H1 (cell line): ENCODE data around the gene HPN. TPM values are rescaled to one million over a fixed set of nuclear protein-coding genes. Genes with fewer than 3 reads are reported as not detected.

Experiments
- CTCF ChIA-PET: fragments of 300-600 bp; sonication (Branson Sonifier 250); formaldehyde crosslinking; loops from one replicate; lab custom pipeline; 2021; ENCODE audit not compliant: partially characterized antibody; lab: Charles Lee
- POLR2A ChIA-PET: fragments of 300-600 bp; sonication (Branson Sonifier 250); formaldehyde crosslinking; loops from one replicate; lab custom pipeline; 2021; ENCODE audit warnings: inconsistent platforms; ENCODE audit not compliant: partially characterized antibody; lab: Charles Lee
- DNase-seq, 2 experiments: peaks; one replicate each; pipeline versions ENCODE4 v3.0.0 to v3.0.0-alpha.2; 2010 to 2022; ENCODE audit warnings: low spot score in 2 of 2, low read depth in 1 of 2, mixed read lengths in 1 of 2
- FAIRE-seq: peaks from 2 replicates; lab custom pipeline; 2011; peaks lifted over from hg19 to GRCh38; lab: Jason Lieb, UNC
- H2AFZ ChIP-seq: 2 replicates; pipeline ENCODE4 v1.8.1; 2012; ENCODE audit warnings: low read length, inconsistent platforms
- H2AK5ac ChIP-seq: 2 replicates; pipeline ENCODE4 v1.6.1; 2013; ENCODE audit warnings: low read depth, low read length
- H2BK120ac ChIP-seq: replicated peaks from 2 replicates; pipeline ENCODE3; 2013; ENCODE audit warnings: low read depth, low read length, inconsistent platforms
- H2BK12ac ChIP-seq: 2 replicates; pipeline ENCODE4 v1.6.1; 2013; ENCODE audit warnings: low read depth, low read length
- H2BK15ac ChIP-seq: 2 replicates; pipeline ENCODE4 v1.6.1; 2013; ENCODE audit warnings: low read length
- H2BK20ac ChIP-seq: 2 replicates; pipeline ENCODE4 v1.6.1; 2013; ENCODE audit warnings: low read length
- H2BK5ac ChIP-seq: 2 replicates; pipeline ENCODE4 v1.6.1; 2013; ENCODE audit warnings: low read depth, low read length
- H3K14ac ChIP-seq: 2 replicates; pipeline ENCODE4 v1.6.1; 2013; ENCODE audit warnings: inconsistent platforms; ENCODE audit not compliant: insufficient read length
- H3K18ac ChIP-seq: 2 replicates; pipeline ENCODE4 v1.6.1; 2013; ENCODE audit warnings: low read length; ENCODE audit errors: extremely low read depth
- H3K23ac ChIP-seq: 2 replicates; pipeline ENCODE4 v1.6.1; 2013; ENCODE audit warnings: inconsistent platforms; ENCODE audit not compliant: insufficient read length
- H3K23me2 ChIP-seq: 2 replicates; pipeline ENCODE4 v1.6.1; 2013; ENCODE audit warnings: low read depth, low read length
- H3K27ac ChIP-seq: 2 replicates; pipeline ENCODE4 v1.6.1; 2011; ENCODE audit warnings: low read depth, low read length, inconsistent platforms
- H3K27me3 ChIP-seq, 4 experiments: replicated peaks in 1 of 4; 1 replicate in 1 of 4; 2 replicates in 3 of 4; pipeline versions ENCODE4 v1.6.1 to v1.8.1; 2011 to 2013; ENCODE audit warnings: low read length in 3 of 4, mild to moderate bottlenecking in 3 of 4, inconsistent platforms in 2 of 4, mixed read lengths in 2 of 4, moderate library complexity in 1 of 4; ENCODE audit not compliant: control insufficient read depth in 3 of 4, insufficient read depth in 3 of 4; ENCODE audit errors: extremely low read depth in 1 of 4
- H3K36me3 ChIP-seq, 4 experiments: 2 replicates each; pipeline versions ENCODE4 v1.6.1 to v1.8.1; 2011 to 2013; ENCODE audit warnings: mild to moderate bottlenecking in 4 of 4, low read length in 3 of 4, moderate library complexity in 2 of 4, control low read depth in 1 of 4, inconsistent platforms in 1 of 4; ENCODE audit not compliant: insufficient read depth in 4 of 4, control insufficient read depth in 2 of 4
- H3K4ac ChIP-seq: replicated peaks from 2 replicates; pipeline ENCODE3; 2013; ENCODE audit warnings: low read length, low read depth, mixed read lengths, inconsistent platforms; ENCODE audit not compliant: insufficient read length
- H3K4me1 ChIP-seq, 4 experiments: replicated peaks in 1 of 4; 1 replicate in 1 of 4; 2 replicates in 3 of 4; pipeline versions ENCODE4 v1.6.1 to v1.8.1; 2011 to 2013; ENCODE audit warnings: low read length in 3 of 4, inconsistent platforms in 2 of 4, mixed read lengths in 1 of 4; ENCODE audit not compliant: insufficient read depth in 4 of 4, control insufficient read depth in 3 of 4
- H3K4me2 ChIP-seq, 2 experiments: 2 replicates each; pipeline versions ENCODE4 v1.6.1 to v1.8.1; 2011 to 2013; ENCODE audit warnings: low read depth in 2 of 2, low read length in 2 of 2, control low read depth in 1 of 2, inconsistent platforms in 1 of 2, mild to moderate bottlenecking in 1 of 2; ENCODE audit not compliant: insufficient read depth in 1 of 2
- H3K4me3 ChIP-seq, 4 experiments: fragments of 200-600, 300-600 bp in 1 of 4; sonication (generic), shearing (Covaris generic), sonication (Bioruptor Twin) in 1 of 4; 2 replicates each; pipeline versions ENCODE4 v1.5.1 to v1.8.1; 2011 to 2016; ENCODE audit warnings: low read length in 4 of 4, low read depth in 3 of 4, control low read depth in 2 of 4, inconsistent platforms in 2 of 4, mild to moderate bottlenecking in 2 of 4, mixed read lengths in 1 of 4, moderate library complexity in 1 of 4; ENCODE audit not compliant: insufficient read depth in 2 of 4; ENCODE audit errors: extremely low read depth in 1 of 4
- H3K56ac ChIP-seq: replicated peaks from 2 replicates; pipeline ENCODE3; 2013; ENCODE audit warnings: low read depth, mild to moderate bottlenecking, mixed read lengths, low read length, inconsistent platforms; ENCODE audit not compliant: insufficient read length
- H3K79me1 ChIP-seq: 2 replicates; pipeline ENCODE4 v1.6.1; 2013; ENCODE audit warnings: low read depth, low read length, control low read depth
- H3K79me2 ChIP-seq, 2 experiments: 2 replicates each; pipeline versions ENCODE4 v1.6.1 to v1.8.1; 2012 to 2013; ENCODE audit warnings: low read length in 2 of 2, mild to moderate bottlenecking in 2 of 2, inconsistent platforms in 1 of 2; ENCODE audit not compliant: insufficient read depth in 2 of 2, control insufficient read depth in 1 of 2
- H3K9ac ChIP-seq, 4 experiments: replicated peaks in 1 of 4; 1 replicate in 1 of 4; 2 replicates in 3 of 4; pipeline versions ENCODE4 v1.6.1 to v1.8.1; 2011 to 2013; ENCODE audit warnings: low read depth in 3 of 4, low read length in 3 of 4, control low read depth in 2 of 4, mild to moderate bottlenecking in 2 of 4, moderate library complexity in 2 of 4, inconsistent platforms in 1 of 4; ENCODE audit errors: extremely low read depth in 1 of 4
- H3K9me3 ChIP-seq, 2 experiments: 2 replicates each; pipeline versions ENCODE4 v1.6.1 to v1.8.1; 2012 to 2013; ENCODE audit warnings: mild to moderate bottlenecking in 2 of 2, moderate library complexity in 2 of 2, control low read depth in 1 of 2, inconsistent platforms in 1 of 2, low read depth in 1 of 2, low read length in 1 of 2, mixed read lengths in 1 of 2; ENCODE audit not compliant: insufficient read depth in 2 of 2
- H4K20me1 ChIP-seq, 2 experiments: replicated peaks in 1 of 2; 2 replicates each; pipeline versions ENCODE3 to v1.8.1; 2011 to 2013; ENCODE audit warnings: inconsistent platforms in 2 of 2, low read length in 2 of 2, mild to moderate bottlenecking in 1 of 2; ENCODE audit not compliant: insufficient read depth in 2 of 2, control insufficient read depth in 1 of 2
- H4K5ac ChIP-seq: 2 replicates; pipeline ENCODE4 v1.6.1; 2013; ENCODE audit warnings: low read length, low read depth, mixed read lengths, inconsistent platforms; ENCODE audit not compliant: insufficient read length
- H4K8ac ChIP-seq: 2 replicates; pipeline ENCODE4 v1.8.0; 2013; ENCODE audit warnings: mild to moderate bottlenecking, moderate library complexity, low read length, inconsistent platforms; ENCODE audit not compliant: insufficient read depth; ENCODE audit errors: extremely low read depth
- H4K91ac ChIP-seq: replicated peaks from 2 replicates; pipeline ENCODE3; 2013; ENCODE audit warnings: low read length, mixed read lengths, inconsistent platforms; ENCODE audit not compliant: insufficient read length
- CBX8 ChIP-seq: fragments of 300-800, 300-1000 bp; sonication (generic); IDR thresholded peaks from 2 replicates; pipeline ENCODE4 v1.7.1; 2016; ENCODE audit warnings: low read depth, low read length, borderline replicate concordance
- CTBP2 ChIP-seq: IDR thresholded peaks from 2 replicates; pipeline ENCODE4 v1.7.0; 2011; ENCODE audit warnings: borderline replicate concordance, mild to moderate bottlenecking, moderate library complexity, mixed read lengths, low read length; ENCODE audit not compliant: insufficient read depth, insufficient read length
- EGR1 ChIP-seq: IDR thresholded peaks from 2 replicates; pipeline ENCODE4 v1.6.1; 2011; ENCODE audit warnings: low read depth, low read length, borderline replicate concordance
- EZH2 ChIP-seq: fragments of 200-600 bp; sonication (generic); IDR thresholded peaks from 2 replicates; pipeline ENCODE4 v1.7.1; 2012; ENCODE audit warnings: low read depth, mild to moderate bottlenecking, moderate library complexity, low read length, inconsistent platforms; ENCODE audit not compliant: severe bottlenecking
- FOSL1 ChIP-seq: IDR thresholded peaks from 2 replicates; pipeline ENCODE4 v1.6.1; 2011; ENCODE audit warnings: mild to moderate bottlenecking, low read depth, low read length, moderate library complexity; ENCODE audit not compliant: insufficient read depth
- POLR2A ChIP-seq, 2 experiments: IDR thresholded peaks; 1 replicate in 1 of 2; 2 replicates in 1 of 2; pipeline ENCODE4 v1.6.1; 2011; ENCODE audit warnings: low read depth in 2 of 2, low read length in 2 of 2, mild to moderate bottlenecking in 2 of 2; ENCODE audit errors: control extremely low read depth in 1 of 2
- RFX5 ChIP-seq: IDR thresholded peaks from 2 replicates; pipeline ENCODE4 v1.6.1; 2011; ENCODE audit warnings: low read depth, low read length, improper control_type of control experiment, borderline replicate concordance
- TAF7 ChIP-seq: optimal IDR thresholded peaks from 2 replicates; pipeline ENCODE3; 2011; ENCODE audit warnings: low read depth, mild to moderate bottlenecking, inconsistent platforms, low read length, moderate library complexity, borderline replicate concordance
- YY1 ChIP-seq: IDR thresholded peaks from 2 replicates; pipeline ENCODE4 v1.6.1; 2011; ENCODE audit warnings: low read depth, mild to moderate bottlenecking, low read length
- WGBS, 2 experiments: shearing (Covaris generic) in 1 of 2; methylation state at CpG; one replicate each; pipeline versions ENCODE4 v1.1.6 to v1.1.7; 2013 to 2015; ENCODE audit warnings: low lambda C conversion rate in 2 of 2, mixed read lengths in 2 of 2, inconsistent platforms in 1 of 2, low coverage in 1 of 2, missing lambda C conversion rate in 1 of 2; ENCODE audit not compliant: insufficient replicate concordance in 2 of 2, insufficient coverage in 1 of 2, insufficient read length in 1 of 2; ENCODE audit errors: extremely low coverage in 1 of 2, missing lambda C conversion rate in 1 of 2; 5-methylcytosine and 5-hydroxymethylcytosine counted together
- polyA plus RNA-seq, 7 experiments: library from polyadenylated mRNA; depleted of rRNA in 3 of 7; stranded (reverse) in 5 of 7; unstranded in 2 of 7; fragments of >200 nt in 5 of 7; fragments of 200-250 nt in 2 of 7; gene quantifications; 1 replicate in 5 of 7; 2 replicates in 1 of 7; 4 replicates in 1 of 7; pipeline versions ENCODE4 v1.2.1 to v1.2.3, GENCODE V29; 2011 to 2013; ENCODE audit warnings: missing spikeins in 2 of 7, mixed read lengths in 2 of 7
- total RNA-seq: library from RNA; stranded (reverse); fragmentation: NEBNext Ultra II Directional; extraction: Animal tissue kit (Norgen Biotek cat#: 25700); gene quantifications from 2 replicates; pipeline ENCODE4 v1.2.1, GENCODE V29; 2021
- TF ChIP-seq, protein P1 (sequence below): IDR thresholded peaks from 2 replicates; pipeline ENCODE4 v1.6.1; 2012; ENCODE audit warnings: inconsistent platforms
- TF ChIP-seq, protein P2 (sequence below): IDR thresholded peaks from 2 replicates; pipeline ENCODE4 v1.6.1; 2011; ENCODE audit warnings: low read depth, mild to moderate bottlenecking, low read length; ENCODE audit not compliant: insufficient read depth

HPN gene
- total and polyA plus RNA-seq, 2 of the 8 experiments (the other 6 are each of a cell fraction or from before 2014, with no cell fraction given): 14.7 to 33.7 TPM

DNA sequence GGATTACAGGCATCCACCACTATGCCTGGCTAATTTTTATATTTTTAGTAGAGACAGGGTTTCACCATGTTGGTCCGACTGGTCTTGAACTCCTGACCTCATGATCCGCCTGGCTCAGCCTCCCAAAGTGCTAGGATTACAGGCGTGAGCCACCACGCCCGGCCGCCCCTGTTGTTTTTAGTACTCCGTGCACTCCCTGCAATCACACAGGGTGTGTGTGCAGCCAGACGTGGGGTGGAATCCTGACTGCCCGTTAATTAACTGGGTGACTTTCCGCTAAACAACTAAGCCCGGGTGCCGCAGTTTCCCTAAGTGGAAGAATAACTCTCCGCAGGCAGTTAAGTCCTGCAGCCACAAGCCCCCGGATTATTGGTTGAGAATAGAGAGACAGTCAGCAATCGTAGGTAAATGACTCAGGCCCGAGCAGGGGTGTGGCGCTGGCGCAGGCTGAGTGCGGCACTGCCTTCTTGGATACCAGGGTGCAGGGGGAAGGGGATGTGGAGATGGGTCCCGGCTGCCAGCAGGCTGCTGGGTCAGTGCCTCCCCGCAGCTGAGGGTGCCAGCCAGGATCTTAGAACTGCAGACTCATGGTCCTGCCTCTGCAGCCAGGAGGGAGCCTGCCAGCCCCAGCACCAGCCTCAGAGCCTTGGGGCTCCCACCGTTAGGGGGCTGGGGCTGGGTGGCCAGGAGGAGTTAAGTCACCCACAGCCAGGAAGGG lies 68.0 kb downstream of the HPN start:
- H3K79me2 ChIP-seq: no peaks in the 10 kb centered on the region
- H3K9me3 ChIP-seq: no peaks in the 10 kb centered on the region
- H2AFZ ChIP-seq: no peak overlapping the region
- H3K9ac ChIP-seq: no peak overlapping the region
- CTCF ChIA-PET: interaction anchor here (0.6 to 3.4 kb wide), 7 partner anchors 10 to 92 kb away, joined by 3 to 21 read pairs (median 3); no protein-coding TSS in a partner anchor
- H4K8ac ChIP-seq: no peak overlapping the region; the same call in 1 of the 2 replicates
- H3K18ac ChIP-seq: no peak overlapping the region; the same call in 1 of the 2 replicates
- no peak overlapping the region for H2BK12ac ChIP-seq
- no peak overlapping the region for H3K4me2 ChIP-seq
- H3K4me3 ChIP-seq: no peak overlapping the region
- no peaks in the 10 kb centered on the region for H3K79me1 ChIP-seq
- WGBS, 2 experiments: 87% methylated on average over 22 of the region's 22 CpGs; no CpG with 5 or more reads in 1 of the 2 experiments
- H2BK5ac ChIP-seq: no peak overlapping the region
- no peak for DNase-seq
- H4K20me1 ChIP-seq: peaks cover 0 to 7% of the 10 kb centered on the region in 2 experiments
- no peaks in the 10 kb centered on the region for H3K36me3 ChIP-seq
- H4K91ac ChIP-seq: no peak overlapping the region
- no peak overlapping the region for H3K14ac ChIP-seq
- no peak overlapping the region for H2BK20ac ChIP-seq
- H4K5ac ChIP-seq: no peak overlapping the region
- POLR2A ChIA-PET: interaction anchor here (0.6 to 0.9 kb wide), 2 partner anchors 100 to 147 kb away, joined by 3 read pairs; no protein-coding TSS in a partner anchor
- no peak overlapping the region for H3K56ac ChIP-seq
- no peak overlapping the region for H2BK120ac ChIP-seq
- no peak overlapping the region for H3K27ac ChIP-seq
- H3K23ac ChIP-seq: no peak overlapping the region
- H3K27me3 ChIP-seq: no peaks in the 10 kb centered on the region; a peak in 1 of 7 replicates
- H3K4me1 ChIP-seq: peaks cover 0 to 8% (median 2%) of the 10 kb centered on the region in 4 experiments; a peak in 3 of 7 replicates
- H2BK15ac ChIP-seq: 0 out of 2 replicates have a peak overlapping the region, but pooled peaks have one; percentile 46
- no peak overlapping the region for H3K4ac ChIP-seq
- H3K23me2 ChIP-seq: peaks cover 7% of the 10 kb centered on the region; the same call in 1 of the 2 replicates
- FAIRE-seq: no peak
- no peak overlapping the region for H2AK5ac ChIP-seq
- no peak for TF ChIP-seq EZH2
- no peak for TF ChIP-seq POLR2A (IDR thresholded peaks at IDR 0.05; ENCODE audit: control extremely low read depth in 1 of 2, low read depth in 2 of 2, low read length in 2 of 2)
- TF ChIP-seq TAF7: no peak
- TF ChIP-seq CBX8: no peak
- TF ChIP-seq CTBP2: no peak
- TF ChIP-seq, protein P1, sequence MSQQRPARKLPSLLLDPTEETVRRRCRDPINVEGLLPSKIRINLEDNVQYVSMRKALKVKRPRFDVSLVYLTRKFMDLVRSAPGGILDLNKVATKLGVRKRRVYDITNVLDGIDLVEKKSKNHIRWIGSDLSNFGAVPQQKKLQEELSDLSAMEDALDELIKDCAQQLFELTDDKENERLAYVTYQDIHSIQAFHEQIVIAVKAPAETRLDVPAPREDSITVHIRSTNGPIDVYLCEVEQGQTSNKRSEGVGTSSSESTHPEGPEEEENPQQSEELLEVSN: no peak
- no peak for TF ChIP-seq FOSL1
- TF ChIP-seq EGR1: no peak
- TF ChIP-seq RFX5: no peak
- TF ChIP-seq, protein P2, sequence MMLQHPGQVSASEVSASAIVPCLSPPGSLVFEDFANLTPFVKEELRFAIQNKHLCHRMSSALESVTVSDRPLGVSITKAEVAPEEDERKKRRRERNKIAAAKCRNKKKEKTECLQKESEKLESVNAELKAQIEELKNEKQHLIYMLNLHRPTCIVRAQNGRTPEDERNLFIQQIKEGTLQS: no peak
- TF ChIP-seq YY1: no peak
